Measurements from ENCODE around the gene EIF4G3. TPM values are rescaled to one million over a fixed set of nuclear protein-coding genes. Genes with fewer than 3 reads are reported as not detected.
A peak's percentile ranks its signal among the peaks of the same experiment; 100 is the strongest.

The EIF4G3 gene
- total and polyA plus RNA-seq, 10 of the 15 experiments (the other 5 are each of a cell fraction or from before 2014, with no cell fraction given) = 7.4 to 45.1 (median 29.1) TPM

DNA sequence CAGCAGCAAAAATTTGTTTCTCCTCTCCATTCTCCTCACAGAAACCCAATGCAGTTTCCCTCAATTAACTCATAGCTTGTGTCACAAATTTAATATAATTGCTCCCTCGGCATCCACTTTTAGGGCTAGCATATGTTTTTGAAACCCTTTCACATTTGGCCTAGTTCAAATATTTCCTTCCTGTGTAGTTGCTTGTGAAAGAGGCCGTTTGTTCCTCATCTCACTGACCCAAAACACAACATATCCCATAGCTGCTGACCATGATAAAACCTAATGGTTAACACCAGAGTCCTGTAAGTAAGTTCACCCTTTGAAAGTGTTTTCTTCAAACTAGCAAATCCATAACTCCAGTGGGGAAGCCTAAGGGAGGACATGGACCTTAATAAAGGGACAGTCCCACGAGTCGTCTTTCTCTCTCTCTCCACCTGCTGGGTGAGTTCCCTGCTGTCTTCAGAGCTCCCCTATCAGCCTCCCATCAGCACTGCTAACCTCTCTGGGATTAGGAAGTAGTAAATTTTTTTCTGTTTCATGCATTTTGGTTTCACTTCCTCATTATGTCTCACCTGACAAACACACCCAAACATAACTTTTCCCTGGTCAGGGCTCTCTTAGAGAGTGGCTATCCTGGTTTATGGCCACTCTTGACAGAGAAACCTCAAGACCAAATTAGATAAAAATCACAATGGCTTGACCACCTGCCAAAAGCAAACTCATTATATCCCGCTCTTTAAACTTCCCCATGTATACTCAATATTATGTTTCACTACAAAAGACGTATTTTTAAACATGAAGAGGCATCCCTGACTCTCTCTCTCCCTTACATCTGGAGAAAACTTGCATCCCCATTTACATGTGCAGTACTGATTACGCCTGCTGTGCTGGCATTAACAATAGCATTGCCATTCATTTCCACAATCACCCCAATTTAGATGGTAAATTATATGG, 211.9 kb downstream of the EIF4G3 start (continued):
- TF ChIP-seq RELB (IDR thresholded peaks at IDR 0.05; ENCODE audit: low read depth) (peak; percentile 85), POLR2A (IDR thresholded peaks at IDR 0.05; ENCODE audit: low read depth, low read length) (no peak), MTA2 (IDR thresholded peaks at IDR 0.05; ENCODE audit: low read depth) (peak; percentile 69; the same call in 1 of the 2 replicates), RFX5 (IDR thresholded peaks at IDR 0.05; ENCODE audit: low read depth, low read length) (no peak)

DNA sequence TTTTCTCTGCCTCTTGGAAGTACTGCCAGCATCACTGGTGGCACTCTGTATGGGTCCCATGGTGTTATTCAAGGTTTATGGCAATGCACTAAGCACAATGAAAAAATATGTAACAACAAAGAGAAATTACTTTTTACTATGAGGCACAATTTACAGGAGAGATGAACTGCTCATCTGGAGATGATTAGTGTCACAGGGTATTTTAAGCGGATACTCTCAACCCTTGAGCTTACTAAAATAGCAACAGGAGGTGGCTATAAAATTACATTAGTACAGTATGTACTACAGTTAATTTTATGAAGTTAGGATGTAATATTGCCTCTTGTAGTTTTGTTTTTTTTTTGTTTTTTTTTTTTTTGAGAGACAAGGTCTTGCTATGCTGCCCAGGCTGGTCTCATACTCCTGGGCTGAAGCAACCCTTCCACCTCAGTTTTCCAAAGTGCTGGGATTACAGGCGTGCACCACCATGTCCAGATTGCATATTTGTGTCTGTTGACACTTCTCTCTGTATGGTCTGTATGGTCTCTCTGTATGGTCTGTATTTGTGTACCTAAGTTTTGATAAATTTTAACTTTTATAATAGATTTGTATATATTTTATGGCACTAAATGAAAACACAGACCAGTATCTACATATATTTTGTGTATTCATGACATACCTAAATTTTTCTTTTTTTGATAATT, 214.0 kb downstream of the EIF4G3 start:
- SMC1A ChIA-PET (ENCODE audit: uncharacterized antibody, unreplicated experiment) = interaction anchor here (1.3 kb wide), 1 partner anchor 232 kb away, joined by 5 read pairs; no protein-coding TSS in a partner anchor
- Histone ChIP-seq H3K9me3 (replicated peaks; ENCODE audit: control insufficient read depth, insufficient read depth, low read length) (no peaks in the 10 kb centered on the region), H4K20me1 (ENCODE audit: control insufficient read depth, insufficient read depth) (no peaks in the 10 kb centered on the region), H3K79me2 (ENCODE audit: control insufficient read depth, insufficient read depth, low read length) (no peaks in the 10 kb centered on the region), H3K4me3 (no peak overlapping the region), H2AFZ (ENCODE audit: control insufficient read depth, low read depth, low read length) (no peak overlapping the region), H3K4me2 (ENCODE audit: control insufficient read depth, insufficient read depth) (no peak overlapping the region), H3K27ac (ENCODE audit: control insufficient read depth, insufficient read depth) (no peak overlapping the region), H3K4me1 (ENCODE audit: control insufficient read depth, insufficient read depth, low read length) (peaks cover 15% of the 10 kb centered on the region; the same call in 1 of the 2 replicates), H3K36me3 (ENCODE audit: control insufficient read depth in 2 of 2, insufficient read depth in 2 of 2, low read length in 1 of 2) (no peaks in the 10 kb centered on the region), H3K27me3 (replicated peaks in 1 of 2; ENCODE audit: control insufficient read depth in 2 of 2, insufficient read depth in 2 of 2, low read length in 1 of 2) (no peaks in the 10 kb centered on the region), H3K9ac (ENCODE audit: control insufficient read depth, insufficient read depth, low read length) (no peak overlapping the region)
- in situ Hi-C loops (cut with MboI) (no loop called here), intact Hi-C loops (cut with micrococcal nuclease; ENCODE audit: unreplicated experiment) (no loop called here)
- FAIRE-seq (no peak), DNase-seq (ENCODE audit: low read depth, low spot score) (no peak), ATAC-seq (no peak)
- POLR2A ChIA-PET = interaction anchor here (1.0 kb wide), 1 partner anchor 113 kb away, joined by 6 read pairs; no protein-coding TSS in a partner anchor
- WGBS (ENCODE audit: insufficient coverage, insufficient replicate concordance, low lambda C conversion rate, missing lambda C conversion rate) = 92% methylated on average over 2 of the region's 2 CpGs
- CTCF ChIA-PET = interaction anchor here (0.9 to 2.0 kb wide), 4 partner anchors 31 to 307 kb away, joined by 3 to 7 read pairs (median 4); no protein-coding TSS in a partner anchor
- no TSS peak for BruUV-seq (replicated peaks)
- RAD21 ChIA-PET (ENCODE audit: unreplicated experiment) = no interaction called here
- TF ChIP-seq, protein P1, sequence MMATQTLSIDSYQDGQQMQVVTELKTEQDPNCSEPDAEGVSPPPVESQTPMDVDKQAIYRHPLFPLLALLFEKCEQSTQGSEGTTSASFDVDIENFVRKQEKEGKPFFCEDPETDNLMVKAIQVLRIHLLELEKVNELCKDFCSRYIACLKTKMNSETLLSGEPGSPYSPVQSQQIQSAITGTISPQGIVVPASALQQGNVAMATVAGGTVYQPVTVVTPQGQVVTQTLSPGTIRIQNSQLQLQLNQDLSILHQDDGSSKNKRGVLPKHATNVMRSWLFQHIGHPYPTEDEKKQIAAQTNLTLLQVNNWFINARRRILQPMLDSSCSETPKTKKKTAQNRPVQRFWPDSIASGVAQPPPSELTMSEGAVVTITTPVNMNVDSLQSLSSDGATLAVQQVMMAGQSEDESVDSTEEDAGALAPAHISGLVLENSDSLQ (IDR thresholded peaks at IDR 0.05) = no peak
- TF ChIP-seq NFYB (IDR thresholded peaks at IDR 0.05; ENCODE audit: insufficient read depth, low read depth, low read length) = no peak
- no peak for TF ChIP-seq SIN3A (IDR thresholded peaks at IDR 0.05; ENCODE audit: low read depth, low read length)
- no peak for TF ChIP-seq ZNF207 (IDR thresholded peaks at IDR 0.05; ENCODE audit: borderline replicate concordance)
- TF ChIP-seq JUND (IDR thresholded peaks at IDR 0.05; ENCODE audit: low read depth, low read length) = no peak
- TF ChIP-seq, protein P2, sequence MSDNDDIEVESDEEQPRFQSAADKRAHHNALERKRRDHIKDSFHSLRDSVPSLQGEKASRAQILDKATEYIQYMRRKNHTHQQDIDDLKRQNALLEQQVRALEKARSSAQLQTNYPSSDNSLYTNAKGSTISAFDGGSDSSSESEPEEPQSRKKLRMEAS (IDR thresholded peaks at IDR 0.05; ENCODE audit: low read depth, low read length) = no peak
- no peak for TF ChIP-seq CHD2 (IDR thresholded peaks at IDR 0.05; ENCODE audit: borderline replicate concordance, low read depth, low read length)
- no peak for TF ChIP-seq DPF2 (IDR thresholded peaks at IDR 0.05)
- TF ChIP-seq TCF7 (IDR thresholded peaks at IDR 0.05; ENCODE audit: borderline replicate concordance) = no peak
- no peak for TF ChIP-seq HDAC2 (IDR thresholded peaks at IDR 0.05)
- no peak for TF ChIP-seq MTA3 (IDR thresholded peaks at IDR 0.05; ENCODE audit: borderline replicate concordance, low read length)
- no peak for TF ChIP-seq RELB (IDR thresholded peaks at IDR 0.05; ENCODE audit: low read depth)

Data from GM12878 (cell line).